ENCODE results near the gene TIMP2. TPM values are rescaled to one million over a fixed set of nuclear protein-coding genes. Genes with fewer than 3 reads are reported as not detected.

The TIMP2 gene
- total RNA-seq, 4 donors from 2014 or later: 20.4 to 28.7 (median 27.0) TPM

DNA sequence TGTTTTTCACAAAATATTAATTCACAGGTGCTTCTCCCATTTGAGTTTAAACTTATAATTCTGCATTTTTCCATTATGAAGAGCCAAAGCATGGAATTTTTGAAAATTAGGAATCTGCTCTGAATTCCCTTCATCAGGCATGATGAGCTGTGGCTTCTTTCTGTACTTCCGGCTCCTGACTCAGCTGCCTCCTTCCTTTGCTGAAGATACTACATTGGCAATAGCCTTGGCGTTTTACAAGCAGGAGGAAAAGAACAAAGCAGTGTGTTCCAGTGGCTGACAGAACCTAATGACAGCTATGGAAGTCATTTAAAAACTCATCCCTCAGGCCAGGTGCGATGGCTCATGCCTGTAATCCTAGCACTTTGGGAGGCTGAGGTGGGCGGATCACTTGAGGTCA is 66.1 kb downstream of the TIMP2 start:
- no peaks in the 10 kb centered on the region for H3K27me3 ChIP-seq
- no peak for TF ChIP-seq POLR2A (IDR thresholded peaks at IDR 0.05)
- no peak for TF ChIP-seq CTCF (IDR thresholded peaks at IDR 0.05 in 4 of 5, conservative IDR thresholded peaks at IDR 0.05 in 1 of 5)
- H3K27ac ChIP-seq: no peak overlapping the region
- peaks cover 0 to 5% of the 10 kb centered on the region in 2 donors for H3K36me3 ChIP-seq
- in situ Hi-C loops (cut with MboI; ENCODE audit: low sequenced_read_pairs in 4 of 4) (no loop called here), intact Hi-C loops (cut with DNase I; ENCODE audit: low total_unique reads) (no loop called here)
- DNase-seq: no peak
- H3K4me3 ChIP-seq: no peak overlapping the region
- peaks cover 0 to 4% of the 10 kb centered on the region in 2 donors for H3K4me1 ChIP-seq
- no peak for ATAC-seq
- H3K9me3 ChIP-seq: no peaks in the 10 kb centered on the region

GRCh38 chr17:78857266-78857665 is 67.9 kb downstream of the TIMP2 start:
- intact Hi-C loops (cut with DNase I; ENCODE audit: low total_unique reads) (no loop called here), in situ Hi-C loops (cut with MboI; ENCODE audit: low sequenced_read_pairs in 4 of 4) (no loop called here)
- ATAC-seq: no peak
- peaks cover 0 to 4% of the 10 kb centered on the region in 2 donors for H3K4me1 ChIP-seq
- H3K36me3 ChIP-seq: peaks cover 0 to 5% of the 10 kb centered on the region in 2 donors
- no peak for DNase-seq
- H3K27ac ChIP-seq: no peak overlapping the region
- TF ChIP-seq POLR2A (IDR thresholded peaks at IDR 0.05): no peak
- TF ChIP-seq CTCF (IDR thresholded peaks at IDR 0.05 in 4 of 5, conservative IDR thresholded peaks at IDR 0.05 in 1 of 5): no peak
- no peaks in the 10 kb centered on the region for H3K9me3 ChIP-seq
- H3K27me3 ChIP-seq: no peaks in the 10 kb centered on the region
- no peak overlapping the region for H3K4me3 ChIP-seq

DNA sequence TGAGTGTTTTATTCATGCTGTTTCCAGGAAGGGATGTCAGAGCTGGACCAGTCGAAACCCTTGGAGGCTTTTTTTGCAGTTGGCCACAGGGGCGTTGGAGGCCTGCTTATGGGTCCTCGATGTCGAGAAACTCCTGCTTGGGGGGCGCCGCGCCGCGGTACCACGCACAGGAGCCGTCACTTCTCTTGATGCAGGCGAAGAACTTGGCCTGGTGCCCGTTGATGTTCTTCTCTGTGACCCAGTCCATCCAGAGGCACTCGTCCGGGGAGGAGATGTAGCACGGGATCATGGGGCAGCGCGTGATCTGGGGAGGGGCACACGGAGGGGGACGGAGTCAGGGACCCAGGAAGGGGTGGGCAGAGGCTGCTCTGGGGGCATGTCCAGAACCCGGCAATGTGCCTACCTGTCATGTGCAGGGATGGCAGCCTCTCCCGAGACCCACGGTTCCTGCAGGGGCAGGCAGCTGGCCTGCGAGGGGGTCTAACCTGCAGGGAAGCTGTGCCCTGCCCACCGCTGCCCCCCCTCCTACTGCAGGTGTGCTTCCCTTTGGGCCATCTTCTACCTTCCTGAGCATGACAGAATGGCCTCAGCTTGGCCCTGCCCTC is 69.5 kb downstream of the TIMP2 start:
- intact Hi-C loops (cut with DNase I; ENCODE audit: low total_unique reads): no loop called here
- Histone ChIP-seq H3K36me3 (peaks cover 0 to 5% of the 10 kb centered on the region in 2 donors), H3K4me3 (no peak overlapping the region), H3K27me3 (no peaks in the 10 kb centered on the region), H3K27ac (no peak overlapping the region), H3K9me3 (no peaks in the 10 kb centered on the region), H3K4me1 (no peaks in the 10 kb centered on the region)
- ATAC-seq (no peak), DNase-seq (no peak)
- in situ Hi-C loops (cut with MboI; ENCODE audit: low sequenced_read_pairs in 4 of 4): no loop called here
- TF ChIP-seq POLR2A (IDR thresholded peaks at IDR 0.05) (no peak), CTCF (IDR thresholded peaks at IDR 0.05 in 4 of 5, conservative IDR thresholded peaks at IDR 0.05 in 1 of 5) (no peak)

DNA sequence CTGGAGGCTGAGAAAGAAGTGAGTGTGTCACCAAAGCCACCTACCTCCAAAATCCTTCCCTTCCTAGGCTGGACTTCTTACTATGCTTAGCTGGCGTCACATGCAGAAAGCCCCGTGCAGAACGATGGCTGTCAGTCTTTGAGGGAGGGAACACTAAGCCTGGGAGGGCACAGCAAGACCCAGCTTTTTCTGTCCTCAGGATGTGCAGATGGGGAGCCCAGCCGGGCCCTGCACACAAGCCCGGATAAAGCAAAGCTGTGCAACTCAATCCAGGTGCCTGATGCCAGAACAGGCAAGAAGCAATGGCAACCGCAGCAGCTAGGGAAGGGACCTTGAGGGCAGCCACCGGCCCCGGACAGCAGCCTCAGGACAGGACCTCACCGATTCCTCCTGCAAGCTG is 70.7 kb downstream of the TIMP2 start:
- no peak for DNase-seq

More for the DNA sequence above, 70.7 kb downstream of the TIMP2 start:
- in situ Hi-C loops (cut with MboI; ENCODE audit: low sequenced_read_pairs in 4 of 4) (no loop called here), intact Hi-C loops (cut with DNase I; ENCODE audit: low total_unique reads) (no loop called here)
- Histone ChIP-seq H3K27me3 (no peaks in the 10 kb centered on the region), H3K27ac (no peak overlapping the region), H3K9me3 (no peaks in the 10 kb centered on the region), H3K36me3 (peaks cover 0 to 5% of the 10 kb centered on the region in 2 donors), H3K4me1 (no peaks in the 10 kb centered on the region), H3K4me3 (no peak overlapping the region)
- TF ChIP-seq POLR2A (IDR thresholded peaks at IDR 0.05) (no peak), CTCF (IDR thresholded peaks at IDR 0.05 in 4 of 5, conservative IDR thresholded peaks at IDR 0.05 in 1 of 5) (no peak)
- ATAC-seq: no peak
